NCI-H146 (cell line): ENCODE measurements around the gene GARIN5B.
A peak's percentile ranks its signal among the peaks of the same experiment; 100 is the strongest.

ENCODE experiments used
- DNase-seq: peaks from one replicate; lab custom pipeline; 2025; lab: John Stamatoyannopoulos, UW

Gene GARIN5B

DNA sequence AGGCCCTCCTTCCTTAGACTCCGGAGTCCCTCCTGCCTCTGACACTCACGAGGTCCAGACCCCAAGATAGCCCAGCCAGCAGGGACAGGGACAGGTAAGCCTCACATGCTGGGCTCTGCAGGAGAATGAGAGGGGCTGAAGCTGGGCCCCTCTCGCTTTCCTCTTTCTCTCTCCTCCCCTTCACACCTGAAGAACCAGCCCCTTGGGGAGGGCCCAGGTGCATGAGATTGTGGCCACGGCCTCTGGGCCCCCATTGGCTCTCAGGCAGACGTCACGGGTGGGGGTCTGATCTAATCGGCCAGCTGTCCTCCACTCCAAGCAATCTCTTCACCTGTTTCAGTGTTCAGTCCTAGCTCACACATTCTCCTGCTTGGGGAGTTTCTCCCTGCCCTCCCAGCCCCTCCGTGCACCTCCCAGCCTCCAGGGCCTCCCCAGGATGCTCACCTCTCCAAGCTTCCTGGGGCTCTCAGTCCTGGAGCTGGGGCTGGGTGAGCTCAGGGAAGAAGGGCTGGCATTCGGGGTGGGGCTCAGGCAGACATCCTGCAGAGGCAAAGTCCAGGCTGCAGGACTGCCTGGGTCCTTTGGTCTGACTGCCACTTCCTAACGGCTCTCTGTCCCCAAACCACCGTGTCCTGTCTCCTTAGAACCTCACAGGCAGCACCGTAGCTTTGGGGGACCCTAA, 40.7 kb downstream of the GARIN5B start:
- peak; percentile 44 for DNase-seq

DNA sequence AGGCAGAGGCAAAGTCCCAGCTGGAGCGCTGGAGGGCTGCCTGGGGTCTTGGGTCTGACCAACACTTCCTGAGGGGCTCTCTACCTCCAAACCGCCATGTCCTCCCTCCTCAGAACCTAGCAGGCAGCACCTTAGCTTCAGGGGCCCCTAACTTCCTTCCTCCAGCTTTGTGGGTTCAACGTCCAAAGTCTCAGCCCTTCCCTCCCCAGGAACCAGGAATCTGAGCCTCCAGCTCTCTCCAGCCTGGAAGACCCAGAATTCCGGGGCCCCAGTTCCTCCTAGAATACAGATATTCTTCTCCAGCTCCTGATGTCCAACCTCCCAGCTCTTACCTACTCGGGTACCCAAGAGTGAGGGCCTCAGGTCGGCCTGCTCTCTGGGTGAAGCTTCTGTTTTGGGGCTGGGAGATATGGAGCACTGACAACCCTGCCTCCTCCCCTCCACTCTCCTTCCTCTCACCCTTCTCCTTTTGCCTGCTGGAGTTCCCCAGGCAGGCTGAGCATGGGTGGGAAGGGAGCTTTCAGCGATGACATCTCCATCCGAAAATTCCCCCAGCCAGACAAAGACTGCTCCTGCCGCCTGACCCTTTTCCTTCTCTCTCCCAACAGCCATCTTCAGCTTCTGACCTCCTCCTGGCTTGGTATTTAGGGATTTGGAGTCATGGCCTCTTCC, 41.5 kb downstream of the GARIN5B start:
- DNase-seq, result no peak

DNA sequence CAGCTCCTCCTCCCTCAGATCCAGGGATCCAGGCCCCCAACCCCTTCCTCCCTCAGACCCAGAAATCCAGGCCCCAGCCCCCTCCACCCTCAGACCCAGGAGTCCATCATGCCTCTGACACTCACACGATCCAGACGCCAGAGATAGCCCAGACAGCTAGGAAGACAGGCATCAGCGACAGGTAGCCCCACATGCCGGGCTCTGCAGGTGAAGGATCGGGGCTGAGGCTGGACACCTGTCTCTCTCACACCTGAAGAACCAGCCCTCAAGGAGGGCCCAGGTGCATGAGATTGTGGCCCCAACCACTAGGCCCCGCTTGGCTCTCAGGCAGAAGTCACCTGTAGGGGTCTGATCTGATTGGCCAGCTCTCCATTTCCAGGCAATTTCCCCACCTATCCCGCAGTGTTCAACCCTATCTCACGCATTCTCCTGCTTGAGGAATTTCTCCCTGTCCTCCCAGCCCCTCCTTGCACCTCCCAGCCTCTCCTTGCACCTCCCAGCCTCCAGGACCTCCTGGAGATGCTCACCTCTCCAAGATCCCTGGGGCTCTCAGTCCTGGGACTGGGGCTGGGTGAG, 42.1 kb downstream of the GARIN5B start:
- DNase-seq, result no peak

DNA sequence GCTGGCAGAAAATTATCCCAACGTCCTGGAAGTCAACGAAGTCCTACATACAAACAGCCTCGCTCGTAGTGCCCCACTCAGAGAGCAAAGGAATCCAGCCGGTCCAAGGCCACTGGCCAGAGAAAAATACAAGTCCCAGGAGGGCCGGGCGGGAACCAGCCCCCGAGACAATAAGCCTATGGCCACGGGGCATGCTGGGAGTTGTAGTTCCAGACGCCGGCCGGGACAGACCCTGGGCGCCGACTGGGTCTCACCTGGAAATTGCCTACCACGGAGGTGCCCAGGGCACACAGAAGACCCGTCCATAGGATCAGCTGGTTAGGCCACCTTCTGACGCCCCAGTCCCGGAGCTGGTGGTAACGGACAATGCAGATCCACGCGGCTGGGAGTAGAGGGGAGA, 43.3 kb downstream of the GARIN5B start:
- peak; percentile 82 for DNase-seq

DNA sequence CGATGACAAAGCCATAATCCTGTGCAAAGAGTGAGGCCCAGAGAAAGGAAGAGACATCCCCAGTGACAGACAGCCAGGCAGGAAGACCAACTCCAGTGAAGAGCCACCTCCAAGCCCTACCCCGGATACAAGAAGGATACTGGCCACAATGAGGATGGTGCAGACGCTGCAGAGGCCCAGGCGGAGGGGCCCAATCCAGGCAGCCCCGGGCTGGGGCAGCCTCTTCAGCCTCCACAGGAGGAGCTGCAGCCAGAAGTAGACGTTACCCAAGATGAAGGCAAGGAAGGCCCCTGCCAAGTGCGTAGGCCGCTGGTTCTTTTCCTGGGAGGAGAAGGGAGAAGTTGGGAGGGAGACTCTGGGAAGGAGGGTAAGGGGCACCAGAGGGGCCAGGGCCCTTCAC, 46.4 kb downstream of the GARIN5B start:
- DNase-seq, result no peak

DNA sequence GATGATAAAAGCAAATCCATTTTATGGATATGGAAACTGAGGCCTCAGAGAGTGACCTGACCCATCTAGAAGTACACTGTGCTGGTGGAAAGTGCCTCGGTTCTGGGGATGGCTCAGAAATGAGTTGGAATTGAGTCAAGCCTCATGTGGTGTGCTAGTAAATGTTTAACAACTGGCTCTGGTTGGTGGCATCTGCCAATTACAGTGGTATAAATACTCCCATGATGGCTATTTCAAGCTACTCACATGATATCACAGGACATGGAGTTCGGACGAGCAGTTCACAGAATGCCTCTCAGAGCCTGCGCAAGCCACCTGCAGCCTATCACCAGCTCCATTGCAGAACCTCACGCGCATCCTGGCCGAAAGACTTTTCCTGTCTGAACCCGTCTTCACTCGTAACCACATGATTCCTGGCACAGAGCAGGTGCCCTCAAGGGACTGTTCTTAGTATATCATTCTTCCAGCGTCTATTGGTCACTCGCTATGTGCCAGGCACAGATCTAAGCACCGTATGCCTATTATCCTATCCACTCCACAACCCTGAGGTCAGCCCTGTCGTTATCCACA, 47.0 kb downstream of the GARIN5B start:
- no peak for DNase-seq

DNA sequence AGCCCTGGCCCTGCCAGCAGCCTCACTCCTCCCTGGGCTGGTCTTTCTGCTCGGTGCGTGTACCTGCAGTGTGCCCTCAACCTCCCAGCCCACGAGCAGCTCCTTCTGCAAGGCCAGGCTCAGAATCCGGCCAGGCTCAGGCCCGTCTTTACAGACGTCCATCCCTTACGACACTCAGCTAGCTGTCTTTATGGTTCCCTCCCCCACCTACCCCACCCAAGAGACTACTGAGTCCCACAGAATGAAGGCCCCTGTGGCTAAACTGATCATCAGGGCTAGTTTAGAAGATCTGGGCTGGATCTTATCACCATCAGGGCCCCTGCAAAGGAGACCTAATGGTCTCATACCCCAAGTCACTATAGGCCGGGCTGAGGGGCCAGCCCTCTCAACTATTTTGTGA, 48.7 kb downstream of the GARIN5B start:
- no peak for DNase-seq

DNA sequence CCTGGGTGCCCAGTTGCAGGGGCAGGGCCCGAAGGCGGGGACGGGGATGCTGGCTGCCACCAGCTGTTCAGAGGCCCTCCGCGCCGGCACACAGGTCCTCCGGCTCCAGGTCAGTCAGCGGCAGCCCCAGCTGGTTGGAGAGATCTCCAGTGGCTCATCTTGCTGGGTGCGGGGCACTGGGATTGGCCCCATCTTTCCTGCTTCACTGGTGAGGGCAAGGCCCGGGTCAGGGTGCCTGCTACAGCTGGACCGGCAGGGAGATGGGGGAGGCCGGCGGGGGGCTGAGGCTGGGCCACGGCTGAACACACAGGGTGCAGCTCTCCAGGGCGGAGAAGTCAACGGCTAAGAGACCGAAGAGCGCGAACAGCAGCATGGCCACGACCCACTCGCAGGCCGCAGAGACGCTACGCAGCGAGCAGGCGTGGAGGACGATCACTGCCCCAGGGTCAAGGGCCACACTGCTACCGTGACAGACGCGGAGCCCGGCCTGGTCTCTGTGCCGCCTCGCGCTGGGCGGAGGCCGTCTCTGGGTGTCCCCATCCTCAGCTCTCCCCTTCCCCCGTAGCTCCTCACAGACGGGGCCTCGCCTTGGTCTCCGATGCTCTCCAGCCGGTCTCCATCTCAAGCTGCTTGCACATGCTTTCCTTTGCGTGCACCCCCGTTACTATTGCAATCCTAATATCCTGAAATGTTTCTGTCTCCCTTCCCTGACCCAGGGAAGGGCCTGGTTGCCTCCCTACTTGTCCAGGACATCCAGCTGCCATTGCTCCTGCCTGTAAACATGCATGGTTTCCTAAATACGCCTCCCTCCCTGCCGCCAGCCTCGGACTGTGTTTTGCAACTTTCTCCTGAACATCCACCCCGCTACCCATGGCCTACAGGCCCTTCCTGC, 50.2 kb downstream of the GARIN5B start:
- DNase-seq, result no peak

DNA sequence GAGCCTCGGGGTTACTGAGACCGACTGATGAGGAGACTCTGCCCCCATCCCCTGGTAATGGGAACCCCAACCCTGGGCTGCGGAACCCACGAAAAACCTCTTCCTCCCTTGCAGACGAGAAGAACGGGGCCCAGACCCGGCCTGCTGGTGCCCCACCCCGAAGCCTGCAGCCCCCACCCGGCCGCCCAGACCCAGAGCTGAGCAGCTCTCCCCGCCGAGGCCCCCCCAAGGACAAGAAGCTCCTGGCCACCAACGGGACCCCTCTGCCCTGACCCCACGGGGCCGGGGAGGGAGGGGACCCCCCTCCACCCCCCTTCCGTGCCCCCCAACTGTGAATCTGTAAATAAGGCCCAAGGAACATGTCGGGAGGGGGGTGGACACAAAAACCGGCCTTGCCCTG, 51.3 kb downstream of the GARIN5B start:
- DNase-seq, result no peak

DNA sequence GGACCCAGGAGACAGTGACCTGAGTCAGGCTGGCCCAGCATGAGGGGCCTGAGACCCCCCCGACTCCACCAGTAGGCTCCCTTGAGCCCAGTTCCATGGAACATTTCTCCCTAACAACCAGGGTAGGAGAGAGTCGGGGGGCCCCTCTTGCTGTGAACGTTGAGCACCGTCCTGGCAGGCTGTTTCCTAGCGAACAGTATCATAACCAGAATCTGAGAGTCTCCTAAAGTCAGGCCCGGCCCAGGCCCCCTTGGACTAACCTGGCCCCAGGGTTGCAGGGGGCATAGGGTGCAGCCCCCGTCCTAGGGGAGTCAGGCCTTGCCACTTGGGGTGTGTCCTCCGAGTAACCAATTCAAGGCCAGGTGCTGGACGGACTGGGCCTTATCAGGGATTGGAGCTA, 51.7 kb downstream of the GARIN5B start:
- no peak for DNase-seq

DNA sequence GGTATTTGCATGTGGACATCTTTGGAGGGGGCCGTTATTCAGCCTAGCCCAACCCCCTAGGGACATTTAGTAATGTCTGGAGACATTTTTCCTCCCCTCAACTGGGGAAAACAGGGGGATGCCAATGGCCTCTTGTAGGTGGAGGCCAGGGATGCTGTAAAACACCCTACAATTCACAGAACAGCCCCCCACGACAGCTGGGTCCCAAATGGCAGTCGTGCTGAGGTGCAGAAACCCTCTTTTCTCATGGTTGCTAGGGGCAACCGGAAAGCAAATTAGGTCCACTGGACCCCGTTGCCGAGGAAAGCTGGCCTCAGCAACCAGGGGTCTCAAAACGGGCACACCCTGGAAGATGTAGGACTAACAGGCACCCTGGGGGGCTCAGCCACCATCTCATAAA, 52.6 kb downstream of the GARIN5B start:
- DNase-seq, result no peak

DNA sequence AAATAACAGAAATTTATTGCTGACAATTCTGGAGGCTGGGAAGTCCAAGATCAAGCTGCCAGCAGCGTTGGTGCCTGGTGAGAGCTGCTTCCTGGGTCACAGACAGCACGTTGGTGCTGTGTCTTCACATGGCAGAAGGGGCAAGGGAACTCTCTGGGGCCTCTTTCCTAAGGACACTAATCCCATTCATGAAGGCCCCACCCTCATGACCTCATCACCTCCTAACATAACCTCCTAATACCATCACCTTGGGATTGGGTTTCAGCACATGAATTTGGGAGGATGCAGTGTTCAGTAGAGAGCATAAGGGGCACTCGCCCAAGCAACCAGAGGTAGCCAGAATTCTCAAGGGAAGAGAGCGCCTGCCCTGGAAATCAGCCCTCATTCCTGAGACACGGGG, 53.6 kb downstream of the GARIN5B start:
- no peak for DNase-seq

DNA sequence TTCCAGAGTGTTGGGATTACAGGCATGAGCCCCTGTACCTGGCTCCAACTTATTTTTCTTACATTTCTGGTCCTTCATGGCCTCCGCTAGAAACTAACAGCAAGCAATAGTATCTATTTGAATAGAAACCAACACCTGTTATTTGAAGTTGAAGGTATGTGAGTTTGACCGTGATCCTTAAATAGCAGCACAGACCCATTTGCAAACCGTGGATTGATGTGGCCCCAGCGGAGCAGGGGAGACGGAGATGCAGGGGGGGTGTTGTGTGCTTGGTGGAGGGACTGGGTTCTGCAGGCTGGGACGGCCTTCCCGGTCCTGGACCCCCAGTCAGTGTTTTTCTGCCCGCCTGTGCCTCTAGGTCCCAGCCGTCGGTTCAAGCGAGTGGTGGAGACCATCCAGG, 54.8 kb downstream of the GARIN5B start:
- DNase-seq, result no peak

DNA sequence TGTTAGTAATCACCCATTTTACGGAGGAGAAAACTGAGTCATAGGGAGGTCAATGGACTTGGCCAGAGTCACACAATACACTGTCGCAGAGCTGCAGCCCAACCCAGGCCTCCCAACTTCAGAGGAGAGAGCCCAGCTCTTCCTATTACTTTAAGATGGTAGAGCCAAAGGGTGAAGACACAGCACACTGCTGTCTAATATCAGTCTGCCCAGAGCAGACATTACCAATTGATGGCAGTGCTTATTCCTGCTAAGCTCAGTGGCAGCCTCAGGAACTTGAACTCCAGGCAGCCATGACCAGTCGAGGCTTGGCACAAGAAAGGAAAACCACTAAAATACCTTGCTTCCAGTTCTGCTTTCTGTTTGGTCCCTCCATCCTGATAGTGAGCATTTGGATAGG, 56.3 kb downstream of the GARIN5B start:
- no peak for DNase-seq

DNA sequence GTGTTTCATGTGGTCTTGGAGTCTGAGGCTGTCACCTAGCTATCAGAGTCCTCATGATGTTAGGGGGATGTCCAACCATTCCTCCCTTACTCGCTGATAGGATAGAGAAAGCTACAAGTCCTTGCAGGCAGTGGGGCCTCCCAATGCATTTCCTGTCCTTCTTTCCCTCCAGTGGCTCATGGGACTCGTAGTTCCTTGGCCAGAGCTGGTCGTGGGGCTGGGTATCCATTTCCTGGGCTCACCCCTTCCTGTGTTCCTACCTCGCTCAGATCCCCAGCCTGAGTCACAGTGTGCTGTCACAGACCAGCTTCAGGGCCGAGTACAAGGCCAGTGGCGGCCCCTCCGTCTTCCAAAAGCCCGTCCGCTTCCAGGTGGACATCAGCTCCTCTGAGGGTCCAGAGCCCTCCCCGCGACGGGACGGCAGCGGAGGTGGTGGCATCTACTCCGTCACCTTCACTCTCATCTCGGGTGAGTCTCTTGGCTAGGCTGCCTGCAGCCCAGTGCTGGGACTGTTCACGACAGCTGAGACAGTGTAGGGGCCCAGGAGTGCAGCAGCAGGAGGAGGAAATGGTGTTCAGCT, 57.0 kb downstream of the GARIN5B start:
- DNase-seq, result no peak

DNA sequence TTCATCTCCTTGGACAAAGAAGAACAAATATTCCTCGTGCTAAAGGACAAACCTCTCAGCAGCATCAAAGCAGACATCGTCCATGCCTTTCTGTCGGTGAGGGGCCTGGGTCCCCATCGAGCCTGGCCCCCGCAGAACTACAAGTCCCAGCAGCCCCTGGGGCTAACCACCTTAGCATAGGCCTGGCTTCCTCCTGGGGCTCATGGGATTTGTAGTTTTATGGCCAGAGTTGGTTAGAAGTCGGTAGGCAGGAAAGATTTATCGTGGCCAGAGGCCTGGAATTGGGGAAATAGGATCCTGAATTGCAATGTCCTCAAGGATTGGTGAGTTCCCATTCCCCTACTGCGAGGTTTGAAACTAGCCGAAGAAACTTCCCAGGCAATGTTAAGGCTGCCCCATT, 57.6 kb downstream of the GARIN5B start:
- DNase-seq, result peak; percentile 45

DNA sequence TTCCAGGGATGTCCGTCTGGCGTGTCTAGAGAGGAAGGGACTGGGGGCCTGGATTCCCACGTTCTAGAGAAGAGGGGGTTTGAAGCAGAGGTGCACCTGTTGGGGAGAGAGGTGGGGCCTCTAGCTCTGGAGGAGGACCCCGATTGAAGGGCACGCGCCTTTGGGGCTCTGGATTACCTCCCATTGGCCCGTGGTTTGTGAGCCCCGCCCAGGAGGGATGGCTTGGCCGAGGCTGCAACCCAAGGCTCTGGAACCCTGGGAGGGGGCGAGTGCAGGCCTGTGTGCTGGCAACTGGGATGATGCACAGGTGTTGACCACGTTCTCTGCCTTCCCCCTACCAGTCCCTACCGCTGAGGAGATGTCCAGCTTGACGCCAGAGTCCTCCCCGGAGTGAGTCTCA, 58.1 kb downstream of the GARIN5B start:
- no peak for DNase-seq
